DMS114 treated with DMSO at 0.1 percent for 48 hours (cell line): ENCODE measurements around the gene TCF7L1.

ENCODE experiments used
- DNase-seq: peaks from one replicate; lab custom pipeline; 2025; ENCODE audit not compliant: unreplicated experiment; lab: John Stamatoyannopoulos, UW

TCF7L1 gene

GRCh38 chr2:85221067-85221691 lies 88.0 kb downstream of the TCF7L1 start:
- no peak for DNase-seq

- no peak for DNase-seq
Measured at GRCh38 chr2:85222792-85223191, 89.6 kb downstream of the TCF7L1 start.

GRCh38 chr2:85226783-85227182 lies 93.6 kb downstream of the TCF7L1 start:
- no peak for DNase-seq

- DNase-seq, result no peak
Measured at GRCh38 chr2:85230679-85231467, 97.7 kb downstream of the TCF7L1 start.

GRCh38 chr2:85231468-85231805 lies 98.2 kb downstream of the TCF7L1 start:
- DNase-seq, result no peak

- no peak for DNase-seq
Measured at GRCh38 chr2:85231952-85232351, 98.8 kb downstream of the TCF7L1 start.

GRCh38 chr2:85234868-85235267 lies 101.7 kb downstream of the TCF7L1 start:
- no peak for DNase-seq

- DNase-seq, result no peak
Measured at GRCh38 chr2:85235281-85235680, 102.1 kb downstream of the TCF7L1 start.

GRCh38 chr2:85236084-85236483 lies 102.9 kb downstream of the TCF7L1 start:
- no peak for DNase-seq

- DNase-seq, result no peak
Measured at GRCh38 chr2:85237849-85238565, 104.8 kb downstream of the TCF7L1 start.

- DNase-seq, result no peak
Measured at GRCh38 chr2:85238607-85239006, 105.4 kb downstream of the TCF7L1 start.

- DNase-seq, result no peak
Measured at GRCh38 chr2:85239102-85239501, 105.9 kb downstream of the TCF7L1 start.

GRCh38 chr2:85240055-85240454 lies 106.9 kb downstream of the TCF7L1 start:
- DNase-seq, result no peak

GRCh38 chr2:85242321-85242720 lies 109.1 kb downstream of the TCF7L1 start:
- no peak for DNase-seq

- DNase-seq, result peak; percentile 4
Measured at GRCh38 chr2:85243101-85244072, 110.2 kb downstream of the TCF7L1 start.

GRCh38 chr2:85244828-85245227 lies 111.6 kb downstream of the TCF7L1 start:
- no peak for DNase-seq

- DNase-seq, result no peak
Measured at GRCh38 chr2:85245891-85246290, 112.7 kb downstream of the TCF7L1 start.

- DNase-seq, result no peak
Measured at GRCh38 chr2:85246348-85246747, 113.2 kb downstream of the TCF7L1 start.

GRCh38 chr2:85247610-85248009 lies 114.4 kb downstream of the TCF7L1 start:
- DNase-seq, result peak; percentile 3

GRCh38 chr2:85248773-85249509 lies 115.7 kb downstream of the TCF7L1 start:
- no peak for DNase-seq
